Chondrocyte (in vitro differentiated cells): ENCODE measurements around the gene MNDA. TPM values are rescaled to one million over a fixed set of nuclear protein-coding genes. Genes with fewer than 3 reads are reported as not detected.

Source experiments
- DNase-seq: peaks from one replicate; pipeline ENCODE4 v3.0.0; 2021; ENCODE audit warnings: mixed read lengths, low spot score
- H3K27ac Mint-ChIP-seq: one replicate; pipeline ENCODE4 v1.8.0; 2021; ENCODE audit warnings: mild to moderate bottlenecking, moderate library complexity, mixed read lengths; ENCODE audit not compliant: unreplicated experiment
- H3K27me3 Mint-ChIP-seq: 2 replicates; pipeline ENCODE4 v1.8.0; 2021; ENCODE audit warnings: low read depth, mixed read lengths
- H3K36me3 Mint-ChIP-seq: 2 replicates; pipeline ENCODE4 v1.8.0; 2021; ENCODE audit warnings: low read depth, mixed read lengths
- H3K4me1 Mint-ChIP-seq: 2 replicates; pipeline ENCODE4 v1.8.0; 2021; ENCODE audit warnings: low read depth, mild to moderate bottlenecking, mixed read lengths
- H3K4me3 Mint-ChIP-seq: one replicate; pipeline ENCODE4 v1.8.0; 2021; ENCODE audit warnings: mild to moderate bottlenecking, moderate library complexity, mixed read lengths; ENCODE audit not compliant: unreplicated experiment
- H3K9me3 Mint-ChIP-seq: 2 replicates; pipeline ENCODE4 v1.8.0; 2021; ENCODE audit warnings: low read depth, mixed read lengths
- total RNA-seq: library from RNA; stranded (reverse); gene quantifications from 3 replicates; pipeline ENCODE4 v1.2.1, GENCODE V29; 2021
- TF ChIP-seq, protein P1 (sequence below): fragments of 200-600 bp; sonication (generic); IDR thresholded peaks from 2 replicates; pipeline ENCODE4 v1.5.0; 2021; ENCODE audit warnings: antibody characterized with exemption, mild to moderate bottlenecking, moderate library complexity

The MNDA gene
- total RNA-seq, 1 donor from 2014 or later: not detected

DNA sequence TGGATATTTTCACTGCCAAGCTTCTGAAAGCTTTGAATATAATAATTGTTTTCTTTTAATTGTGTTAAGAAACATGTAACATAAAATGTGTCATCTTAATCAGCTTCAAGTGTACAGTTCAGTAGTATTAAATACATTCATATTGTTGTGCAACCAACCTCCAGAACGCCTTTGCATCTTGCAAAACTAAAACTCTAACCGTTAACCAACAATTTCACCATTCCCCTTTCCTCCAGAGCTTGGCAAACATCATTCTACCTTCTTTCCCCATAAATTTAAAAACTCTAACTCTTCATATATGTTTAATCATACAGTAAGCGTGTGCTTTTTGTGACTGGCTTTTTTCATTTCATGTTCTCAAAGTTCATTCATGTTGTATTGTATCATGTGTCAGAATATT, 2.1 kb downstream of the MNDA start:
- Mint-ChIP-seq H3K9me3 (peaks cover 3% of the 10 kb centered on the region), H3K4me1 (no peaks in the 10 kb centered on the region), H3K27ac (no peak overlapping the region), H3K27me3 (no peaks in the 10 kb centered on the region), H3K4me3 (no peak overlapping the region), H3K36me3 (no peaks in the 10 kb centered on the region)
- TF ChIP-seq, protein P1, sequence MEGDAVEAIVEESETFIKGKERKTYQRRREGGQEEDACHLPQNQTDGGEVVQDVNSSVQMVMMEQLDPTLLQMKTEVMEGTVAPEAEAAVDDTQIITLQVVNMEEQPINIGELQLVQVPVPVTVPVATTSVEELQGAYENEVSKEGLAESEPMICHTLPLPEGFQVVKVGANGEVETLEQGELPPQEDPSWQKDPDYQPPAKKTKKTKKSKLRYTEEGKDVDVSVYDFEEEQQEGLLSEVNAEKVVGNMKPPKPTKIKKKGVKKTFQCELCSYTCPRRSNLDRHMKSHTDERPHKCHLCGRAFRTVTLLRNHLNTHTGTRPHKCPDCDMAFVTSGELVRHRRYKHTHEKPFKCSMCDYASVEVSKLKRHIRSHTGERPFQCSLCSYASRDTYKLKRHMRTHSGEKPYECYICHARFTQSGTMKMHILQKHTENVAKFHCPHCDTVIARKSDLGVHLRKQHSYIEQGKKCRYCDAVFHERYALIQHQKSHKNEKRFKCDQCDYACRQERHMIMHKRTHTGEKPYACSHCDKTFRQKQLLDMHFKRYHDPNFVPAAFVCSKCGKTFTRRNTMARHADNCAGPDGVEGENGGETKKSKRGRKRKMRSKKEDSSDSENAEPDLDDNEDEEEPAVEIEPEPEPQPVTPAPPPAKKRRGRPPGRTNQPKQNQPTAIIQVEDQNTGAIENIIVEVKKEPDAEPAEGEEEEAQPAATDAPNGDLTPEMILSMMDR: no peak
- DNase-seq: no peak

GRCh38 chr1:158836038-158836437, 4.9 kb downstream of the MNDA start:
- DNase-seq: no peak
- H3K27me3 Mint-ChIP-seq: peaks cover 2% of the 10 kb centered on the region
- H3K4me1 Mint-ChIP-seq: no peaks in the 10 kb centered on the region
- H3K9me3 Mint-ChIP-seq: peaks cover 6% of the 10 kb centered on the region
- TF ChIP-seq, protein P1: no peak
- H3K4me3 Mint-ChIP-seq: no peak overlapping the region
- H3K27ac Mint-ChIP-seq: no peak overlapping the region
- no peaks in the 10 kb centered on the region for H3K36me3 Mint-ChIP-seq

GRCh38 chr1:158838660-158839059, 7.5 kb downstream of the MNDA start:
- H3K27me3 Mint-ChIP-seq: peaks cover 5% of the 10 kb centered on the region
- peaks cover 6% of the 10 kb centered on the region for H3K9me3 Mint-ChIP-seq
- no peak overlapping the region for H3K4me3 Mint-ChIP-seq
- H3K4me1 Mint-ChIP-seq: no peaks in the 10 kb centered on the region
- DNase-seq: no peak
- H3K27ac Mint-ChIP-seq: no peak overlapping the region
- TF ChIP-seq, protein P1: no peak
- H3K36me3 Mint-ChIP-seq: no peaks in the 10 kb centered on the region

DNA sequence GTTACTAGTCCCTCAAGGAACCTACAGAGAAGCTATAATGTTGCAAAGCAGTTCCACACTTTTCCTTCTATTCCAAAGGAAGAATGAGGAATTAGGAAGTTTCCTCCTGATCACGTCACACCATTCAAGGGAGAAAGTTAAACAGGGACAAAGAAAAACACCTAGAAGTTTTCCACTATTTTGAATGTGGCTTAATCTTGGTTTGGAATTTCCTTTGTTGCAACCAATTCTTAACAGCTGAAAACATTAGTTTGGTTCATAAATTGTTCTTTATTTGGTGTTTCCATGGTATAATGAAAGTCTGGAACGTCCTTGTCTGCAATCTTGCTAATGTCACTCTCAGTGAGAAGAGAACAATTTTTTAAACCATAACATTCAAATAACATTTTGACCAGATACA, 8.4 kb downstream of the MNDA start:
- Mint-ChIP-seq H3K4me1 (no peaks in the 10 kb centered on the region), H3K4me3 (no peak overlapping the region), H3K36me3 (no peaks in the 10 kb centered on the region), H3K27me3 (peaks cover 5% of the 10 kb centered on the region), H3K27ac (no peak overlapping the region), H3K9me3 (peaks cover 4% of the 10 kb centered on the region)
- DNase-seq: no peak
- TF ChIP-seq, protein P1: no peak

GRCh38 chr1:158840236-158840635, 9.1 kb downstream of the MNDA start:
- no peaks in the 10 kb centered on the region for H3K36me3 Mint-ChIP-seq
- no peak overlapping the region for H3K27ac Mint-ChIP-seq

More at GRCh38 chr1:158840236-158840635, 9.1 kb downstream of the MNDA start:
- TF ChIP-seq, protein P1: no peak
- Mint-ChIP-seq H3K4me3 (no peak overlapping the region), H3K4me1 (no peaks in the 10 kb centered on the region), H3K27me3 (peaks cover 5% of the 10 kb centered on the region), H3K9me3 (peaks cover 6% of the 10 kb centered on the region)
- no peak for DNase-seq
